AG09319 (cell line): ENCODE data around the gene PRPF18.

Experiments
- DNase-seq: peaks from one replicate; pipeline ENCODE4 v3.0.0-alpha.2; 2010; ENCODE audit warnings: low read depth; ENCODE audit errors: extremely low read depth
- TF ChIP-seq, protein P1 (sequence below): IDR thresholded peaks from 2 replicates; pipeline ENCODE4 v1.5.1; 2011; ENCODE audit warnings: low read depth, mild to moderate bottlenecking, inconsistent platforms, low read length, moderate library complexity

Gene PRPF18

DNA sequence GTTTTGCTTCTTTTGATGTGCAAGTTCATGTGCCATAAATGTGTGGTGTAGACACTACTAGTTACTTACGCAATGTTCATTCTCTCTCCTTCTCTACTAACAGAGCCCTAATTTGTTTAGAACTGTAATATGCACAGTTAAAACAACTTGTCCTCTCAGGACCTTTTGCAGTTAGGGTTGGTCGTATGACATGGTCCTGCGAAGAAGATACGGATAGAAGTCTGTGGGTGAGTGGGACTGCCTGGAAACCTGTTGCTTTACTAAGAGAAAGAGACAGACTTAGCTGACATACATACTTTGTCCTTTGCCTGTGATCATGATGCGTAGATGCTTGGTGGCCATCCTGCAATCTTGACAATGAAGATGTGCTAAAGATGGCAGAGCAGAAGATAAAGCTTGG, 51.1 kb downstream of the PRPF18 start:
- no peak for DNase-seq
- TF ChIP-seq, protein P1, sequence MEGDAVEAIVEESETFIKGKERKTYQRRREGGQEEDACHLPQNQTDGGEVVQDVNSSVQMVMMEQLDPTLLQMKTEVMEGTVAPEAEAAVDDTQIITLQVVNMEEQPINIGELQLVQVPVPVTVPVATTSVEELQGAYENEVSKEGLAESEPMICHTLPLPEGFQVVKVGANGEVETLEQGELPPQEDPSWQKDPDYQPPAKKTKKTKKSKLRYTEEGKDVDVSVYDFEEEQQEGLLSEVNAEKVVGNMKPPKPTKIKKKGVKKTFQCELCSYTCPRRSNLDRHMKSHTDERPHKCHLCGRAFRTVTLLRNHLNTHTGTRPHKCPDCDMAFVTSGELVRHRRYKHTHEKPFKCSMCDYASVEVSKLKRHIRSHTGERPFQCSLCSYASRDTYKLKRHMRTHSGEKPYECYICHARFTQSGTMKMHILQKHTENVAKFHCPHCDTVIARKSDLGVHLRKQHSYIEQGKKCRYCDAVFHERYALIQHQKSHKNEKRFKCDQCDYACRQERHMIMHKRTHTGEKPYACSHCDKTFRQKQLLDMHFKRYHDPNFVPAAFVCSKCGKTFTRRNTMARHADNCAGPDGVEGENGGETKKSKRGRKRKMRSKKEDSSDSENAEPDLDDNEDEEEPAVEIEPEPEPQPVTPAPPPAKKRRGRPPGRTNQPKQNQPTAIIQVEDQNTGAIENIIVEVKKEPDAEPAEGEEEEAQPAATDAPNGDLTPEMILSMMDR, result no peak

DNA sequence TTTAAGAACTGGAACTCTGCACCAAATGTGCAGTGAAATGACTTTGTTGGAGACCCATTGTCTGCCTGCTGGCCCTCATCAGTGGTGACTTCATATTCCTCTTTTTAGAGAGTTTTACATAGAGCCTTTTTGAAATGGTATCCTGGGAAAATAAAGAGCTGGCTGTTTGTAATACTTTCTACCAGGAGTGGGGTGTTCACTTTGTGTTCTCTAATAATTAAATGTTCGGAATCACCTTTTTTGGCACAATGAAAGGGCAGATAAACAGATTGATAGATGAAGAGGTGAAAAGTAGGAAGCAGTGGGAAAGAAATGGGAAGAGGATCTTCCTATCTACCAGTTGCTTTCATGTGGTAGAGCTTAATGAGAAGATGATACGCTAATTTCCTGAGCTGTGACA, 55.5 kb downstream of the PRPF18 start:
- no peak for DNase-seq
- TF ChIP-seq, protein P1, result no peak

DNA sequence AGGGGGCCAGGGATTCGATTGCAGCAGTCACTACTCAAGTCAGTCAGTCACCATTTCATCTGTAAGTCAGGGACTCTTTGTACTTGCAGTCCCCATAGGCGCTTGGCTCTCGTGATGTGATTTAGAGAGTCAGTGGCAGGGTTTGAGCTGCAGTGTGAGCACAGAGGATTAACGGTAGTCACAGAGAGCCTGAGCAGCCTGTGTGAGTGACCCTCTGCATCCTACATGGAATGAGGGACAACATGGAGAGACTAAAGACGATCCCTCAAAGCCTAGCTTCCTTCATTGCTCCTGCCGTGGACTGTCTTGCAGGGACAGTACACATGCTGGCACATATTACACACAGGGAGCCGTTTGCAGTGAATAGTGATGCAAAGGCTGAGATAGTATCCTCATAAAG, 56.3 kb downstream of the PRPF18 start:
- DNase-seq, result no peak
- TF ChIP-seq, protein P1, result no peak

DNA sequence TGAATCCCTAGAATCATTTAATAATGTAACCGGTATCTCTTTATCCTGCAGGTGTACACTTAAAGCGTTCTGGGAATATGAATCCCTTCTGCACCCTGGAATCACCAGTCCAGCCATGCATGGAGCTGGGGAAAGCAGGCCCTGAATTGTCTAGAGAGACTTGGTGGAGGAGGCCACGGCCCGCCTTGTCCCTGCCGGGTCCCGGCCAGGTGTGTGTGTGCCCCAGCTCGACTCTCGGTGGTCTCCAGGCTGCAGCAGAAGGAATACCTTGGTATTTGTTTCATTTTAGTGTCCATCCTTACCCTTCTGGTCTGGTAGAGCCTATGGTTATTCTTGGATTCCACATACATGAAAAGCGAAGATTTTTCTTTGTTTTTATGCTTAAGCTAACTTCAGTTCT, 58.1 kb downstream of the PRPF18 start:
- no peak for DNase-seq
- TF ChIP-seq, protein P1, result no peak

DNA sequence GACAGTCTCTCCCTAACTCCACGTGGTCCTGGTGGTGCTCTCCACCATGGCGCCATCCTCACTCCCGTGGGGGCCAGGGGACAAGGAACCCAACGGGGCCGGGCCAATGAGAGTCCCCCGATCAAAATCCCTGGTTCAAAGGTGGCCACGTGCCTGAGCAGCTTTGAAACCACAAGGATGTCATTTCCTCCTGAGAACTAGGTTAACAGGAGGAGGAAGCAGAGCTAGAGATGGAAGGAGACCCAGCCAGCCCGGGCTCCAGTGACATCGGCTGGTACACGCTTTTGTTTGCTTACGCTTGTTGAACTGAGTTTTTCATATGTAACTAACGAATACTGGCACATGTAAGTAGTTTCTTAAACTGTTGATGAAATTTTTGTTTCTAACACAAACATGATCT, 61.7 kb downstream of the PRPF18 start:
- DNase-seq, result no peak
- TF ChIP-seq, protein P1, result no peak

DNA sequence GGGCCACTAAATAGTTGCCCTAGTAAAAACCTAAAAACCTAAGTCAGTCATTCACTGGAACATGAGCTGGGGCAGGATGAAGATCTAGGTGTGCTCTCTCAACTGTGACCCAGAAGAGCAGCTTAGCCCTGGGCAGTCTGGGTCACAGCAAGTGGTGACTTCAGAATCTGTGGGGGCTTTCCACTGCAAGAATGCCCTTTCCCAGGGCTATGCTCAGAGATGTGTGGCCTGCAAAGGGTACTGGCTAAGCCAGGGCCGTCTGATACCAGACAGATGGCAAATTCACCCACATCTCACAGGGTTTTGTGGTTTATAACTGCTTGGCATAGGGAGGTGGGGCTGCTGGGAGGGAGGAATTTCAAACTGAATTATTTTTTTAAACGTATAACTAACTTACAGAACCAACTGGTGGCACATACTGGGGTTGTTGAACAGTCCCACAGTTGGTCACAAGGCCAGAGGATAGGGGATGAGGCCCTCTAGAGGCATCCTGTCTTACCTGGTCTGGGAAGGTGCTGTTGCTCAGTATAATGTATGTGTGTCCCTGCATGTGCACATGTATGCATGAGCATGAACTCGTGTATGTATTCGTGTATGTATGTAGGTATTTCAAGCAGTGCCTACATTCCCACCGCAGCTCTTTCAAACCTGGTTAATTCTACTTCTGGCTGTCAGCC, 63.2 kb downstream of the PRPF18 start:
- no peak for DNase-seq
- TF ChIP-seq, protein P1, result no peak

DNA sequence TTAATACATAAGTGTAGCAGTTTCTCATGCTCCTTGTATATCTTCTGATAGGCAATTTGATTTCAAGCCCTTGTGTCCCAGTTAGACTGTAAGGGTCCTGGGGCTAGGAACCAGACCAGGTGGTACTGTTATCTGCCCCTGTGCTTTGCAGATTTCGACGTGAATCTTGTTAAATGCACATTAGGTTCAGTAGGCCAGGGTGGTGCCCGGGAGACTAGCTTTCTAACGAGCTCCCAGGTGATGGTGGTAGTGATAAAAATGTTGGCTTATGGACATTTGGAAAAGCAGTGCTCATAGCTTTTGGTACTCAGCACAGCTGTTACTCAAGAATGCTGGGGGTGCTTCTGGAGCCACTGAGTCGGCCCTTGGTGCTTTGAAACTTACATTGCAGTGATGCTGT, 64.2 kb downstream of the PRPF18 start:
- TF ChIP-seq, protein P1, result no peak

More for the DNA sequence above, 64.2 kb downstream of the PRPF18 start:
- no peak for DNase-seq
